GM19372 (cell line): Measurements from ENCODE around the gene EIF4A3.

ENCODE experiments used
- ATAC-seq: cut with Tn5 transposase; IDR thresholded peaks from one replicate; pipeline ENCODE4 v1.9.1; 2021; ENCODE audit warnings: mild to moderate bottlenecking, low read depth, moderate library complexity; ENCODE audit not compliant: unreplicated experiment

The EIF4A3 gene

GRCh38 chr17:80147035-80147822 lies at the start of gene EIF4A3:
Gene EIF4A3, minus strand, starts transcription at chr17:80147128. Its CDS starts 167 bp downstream, at chr17:80146961.
- ATAC-seq, result peak; percentile 87

- ATAC-seq, result no peak
Observed at GRCh38 chr17:80196652-80197051, 49.7 kb upstream of the EIF4A3 start.

- ATAC-seq, result no peak
Observed at GRCh38 chr17:80195671-80196529, 49.0 kb upstream of the EIF4A3 start.

- no peak for ATAC-seq
Observed at GRCh38 chr17:80195141-80195540, 48.2 kb upstream of the EIF4A3 start.

GRCh38 chr17:80191865-80192661 lies 45.1 kb upstream of the EIF4A3 start:
- no peak for ATAC-seq

GRCh38 chr17:80191192-80191591 lies 44.3 kb upstream of the EIF4A3 start:
- ATAC-seq, result no peak

GRCh38 chr17:80190716-80191115 lies 43.8 kb upstream of the EIF4A3 start:
- ATAC-seq, result no peak

GRCh38 chr17:80189611-80190010 lies 42.7 kb upstream of the EIF4A3 start:
- ATAC-seq, result no peak

- no peak for ATAC-seq
Observed at GRCh38 chr17:80187515-80187941, 40.6 kb upstream of the EIF4A3 start.

- ATAC-seq, result no peak
Observed at GRCh38 chr17:80187090-80187489, 40.2 kb upstream of the EIF4A3 start.

- no peak for ATAC-seq
Observed at GRCh38 chr17:80185968-80186367, 39.0 kb upstream of the EIF4A3 start.

GRCh38 chr17:80184423-80184714 lies 37.4 kb upstream of the EIF4A3 start:
- no peak for ATAC-seq

- ATAC-seq, result no peak
Observed at GRCh38 chr17:80183581-80184422, 36.9 kb upstream of the EIF4A3 start.

GRCh38 chr17:80182845-80183223 lies 35.9 kb upstream of the EIF4A3 start:
- ATAC-seq, result no peak

GRCh38 chr17:80182118-80182844 lies 35.4 kb upstream of the EIF4A3 start:
- no peak for ATAC-seq

- no peak for ATAC-seq
Observed at GRCh38 chr17:80181431-80181830, 34.5 kb upstream of the EIF4A3 start.

GRCh38 chr17:80180192-80180591 lies 33.3 kb upstream of the EIF4A3 start:
- ATAC-seq, result no peak

GRCh38 chr17:80177986-80178595 lies 31.2 kb upstream of the EIF4A3 start:
- no peak for ATAC-seq

- ATAC-seq, result no peak
Observed at GRCh38 chr17:80176757-80177156, 29.8 kb upstream of the EIF4A3 start.
